Measurements from ENCODE around the gene BAIAP2.
"Not testable (repeated sequence)": the region's sequence is repeated elsewhere in the genome, so short reads cannot be mapped to it uniquely, and the experiment has no call there.

Gene BAIAP2

DNA sequence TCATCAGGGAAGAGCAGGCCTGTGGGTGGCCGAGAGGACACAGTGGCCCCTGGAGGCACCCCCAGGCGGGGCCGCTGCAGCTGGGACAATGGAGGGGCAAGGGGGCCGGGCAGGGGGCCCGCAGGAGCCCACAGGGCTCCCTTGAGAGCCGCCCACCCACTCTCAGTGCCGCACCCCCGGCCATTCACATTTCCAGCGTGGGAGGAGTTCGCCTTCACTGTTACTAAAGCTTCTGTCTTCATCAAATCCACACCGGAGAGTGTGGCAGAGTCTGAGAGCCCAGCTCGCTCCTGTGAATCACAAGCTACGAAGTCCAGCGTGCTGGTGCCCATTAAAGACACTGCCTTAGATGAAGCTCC, 109.5 kb downstream of the BAIAP2 start:
- no peak for DNase-seq

- DNase-seq = not testable (repeated sequence)
Measured at GRCh38 chr17:81146208-81146607, 111.3 kb downstream of the BAIAP2 start.

DNA sequence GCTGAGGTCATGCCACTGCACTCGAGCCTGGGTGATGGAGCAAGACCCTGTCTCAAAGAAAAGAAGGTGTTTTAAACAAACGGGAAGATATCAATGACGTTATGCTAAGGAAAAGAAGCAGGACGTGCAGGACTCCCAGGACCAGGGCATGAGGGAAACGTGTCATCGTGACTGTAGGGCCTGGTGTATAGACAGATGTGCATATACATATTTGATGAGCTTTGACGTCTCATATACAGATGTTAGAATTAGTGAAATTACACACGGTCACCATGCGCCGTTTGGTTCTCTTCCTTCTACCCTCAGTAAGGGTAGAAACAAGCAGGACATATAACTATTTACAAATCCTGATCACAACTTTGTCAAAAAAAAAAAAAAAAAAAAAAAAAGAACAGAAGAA, 112.8 kb downstream of the BAIAP2 start:
- DNase-seq = no peak

DNA sequence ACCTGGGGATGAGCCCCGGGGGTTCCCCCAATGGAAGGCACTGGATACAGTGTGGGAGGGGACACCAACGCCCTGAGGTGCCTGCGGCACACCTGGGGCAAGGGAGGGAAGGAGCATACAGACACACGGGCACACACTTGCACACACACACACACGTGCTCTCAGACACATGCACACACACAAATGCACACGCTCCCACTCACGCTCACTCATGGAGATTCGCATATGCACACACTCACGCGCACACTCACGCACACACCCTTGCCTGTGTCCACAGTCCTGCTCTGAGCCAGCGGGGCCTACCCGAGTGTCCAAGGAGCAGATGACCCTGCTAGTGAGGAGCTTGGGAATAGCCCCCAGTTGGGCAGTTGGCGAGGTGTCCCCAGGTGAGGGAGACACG, 113.6 kb downstream of the BAIAP2 start:
- DNase-seq = no peak

DNA sequence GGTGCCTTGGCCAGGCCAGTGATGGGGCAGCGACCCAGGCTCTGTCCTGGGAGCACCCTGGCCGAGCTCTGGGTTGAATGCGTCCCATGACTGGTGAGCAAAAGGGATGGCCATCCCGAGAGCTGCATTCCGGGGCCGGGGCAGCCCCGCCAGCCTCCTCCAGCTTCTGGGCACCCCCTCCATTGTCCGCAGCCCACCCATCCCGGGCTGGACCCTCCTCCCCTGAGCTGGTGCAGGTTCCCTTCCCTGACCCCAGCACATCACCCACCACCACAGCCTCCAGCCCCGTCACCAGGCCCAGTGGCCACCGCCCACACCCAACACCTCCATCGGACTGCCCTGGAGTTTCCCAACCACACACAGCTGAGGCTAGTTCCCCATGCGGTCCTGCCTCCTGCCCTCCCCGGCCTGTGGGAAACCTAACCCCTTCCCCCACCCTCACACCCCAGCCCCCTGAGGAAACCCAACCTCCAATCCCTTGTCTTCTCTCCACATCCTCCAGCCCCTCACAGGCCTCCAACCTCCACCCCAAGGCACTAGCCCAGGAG, 114.1 kb downstream of the BAIAP2 start:
- DNase-seq = no peak

DNA sequence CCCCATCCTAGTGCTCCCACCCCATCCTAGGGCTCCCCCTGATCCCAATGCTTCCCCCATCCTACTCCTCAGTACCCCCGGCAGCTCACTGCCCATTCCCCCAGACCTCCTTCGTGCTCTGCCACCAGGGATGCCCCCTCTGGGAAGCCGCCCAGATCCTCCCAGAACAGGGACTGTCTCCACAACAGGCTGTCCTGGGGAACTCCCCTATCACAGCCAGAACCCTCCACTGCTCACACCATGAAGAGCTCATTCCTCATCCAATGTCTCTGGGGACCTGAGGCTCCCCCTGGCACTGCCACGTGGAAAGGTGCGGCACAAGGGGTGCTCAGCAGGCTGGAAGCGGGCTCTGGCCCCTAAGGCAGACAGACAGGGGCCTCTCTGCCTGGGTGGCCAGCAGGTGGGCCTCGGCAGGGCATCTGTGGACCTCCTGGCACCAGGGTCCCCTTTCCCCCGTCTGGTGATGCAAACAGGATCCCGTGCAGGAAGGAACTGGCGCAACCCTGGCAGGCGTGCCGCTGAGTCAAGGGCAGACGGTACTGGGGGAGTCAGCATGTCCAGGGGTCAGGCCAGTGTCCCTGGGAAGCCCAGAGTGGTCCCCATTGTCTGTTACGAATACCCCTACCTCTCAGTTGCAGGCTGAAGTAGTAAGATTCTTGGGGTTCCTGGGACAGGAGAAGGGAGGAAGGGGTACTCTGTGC, 115.6 kb downstream of the BAIAP2 start:
- DNase-seq = no peak

DNA sequence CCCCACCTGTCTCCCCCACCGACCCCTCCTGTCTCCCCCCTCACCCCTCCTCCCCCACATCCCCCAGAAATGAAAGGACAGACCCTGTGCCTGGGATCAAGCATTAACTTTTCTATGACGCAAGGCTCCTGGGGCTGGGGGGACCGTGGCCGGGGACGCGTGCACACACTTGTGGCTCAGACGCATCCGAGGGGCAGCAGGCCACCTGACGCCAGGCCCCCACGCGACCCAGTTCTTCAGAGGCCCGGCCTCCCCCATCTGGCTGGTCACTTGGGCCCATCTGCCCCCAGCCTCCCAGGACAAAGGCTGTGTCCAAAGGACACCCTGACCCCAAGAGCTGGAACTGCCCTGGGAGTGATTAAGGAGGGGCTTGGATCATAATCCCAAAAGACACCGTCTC, 116.3 kb downstream of the BAIAP2 start:
- DNase-seq = no peak

DNA sequence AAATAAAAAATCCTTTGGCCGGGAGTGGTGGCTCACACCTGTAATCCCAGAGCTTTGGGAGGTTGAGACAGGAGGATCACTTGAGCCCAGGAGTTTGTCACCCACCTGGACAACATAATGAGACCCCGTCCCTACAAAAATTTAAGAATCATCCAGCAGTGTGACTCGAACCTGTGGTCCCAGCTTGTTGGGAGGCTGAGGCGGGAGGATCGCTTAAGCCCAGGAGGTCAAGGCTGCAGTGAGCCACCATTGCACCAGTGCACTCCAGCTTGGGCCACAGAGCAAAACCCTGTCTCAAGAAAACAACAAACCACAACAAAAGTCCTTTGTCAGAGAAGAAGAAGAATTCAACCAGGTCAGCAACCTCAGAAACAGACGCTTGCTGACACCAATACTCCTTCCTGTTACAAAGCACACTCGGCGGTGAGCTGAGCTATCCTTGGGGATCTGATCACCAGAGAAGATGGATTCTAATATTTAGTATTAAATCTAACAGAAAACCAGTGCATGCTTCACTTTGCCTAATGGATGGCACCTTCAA, 117.4 kb downstream of the BAIAP2 start:
- no peak for DNase-seq

DNA sequence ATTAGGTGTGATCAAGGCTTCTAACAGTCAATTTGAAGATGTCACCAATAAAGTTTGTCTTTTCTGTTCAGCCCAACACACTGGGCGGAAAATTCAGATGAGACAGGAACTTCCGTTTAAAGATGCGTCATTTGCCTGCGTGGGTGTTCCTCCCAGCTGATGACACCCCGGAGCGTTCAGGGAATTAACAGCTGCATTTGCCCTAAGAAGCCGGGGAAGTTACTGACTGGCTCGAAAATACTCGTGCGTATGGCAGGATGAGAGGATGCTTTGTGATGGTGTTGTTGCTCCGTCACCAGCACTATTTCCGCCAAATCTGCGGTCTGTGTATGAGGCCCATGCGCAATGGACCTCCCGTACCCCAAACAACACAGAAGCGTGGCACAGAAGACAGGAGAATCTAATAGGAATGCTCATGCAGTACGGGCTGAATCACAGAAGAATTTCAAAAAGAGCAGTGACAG, 118.4 kb downstream of the BAIAP2 start:
- no peak for DNase-seq

GRCh38 chr17:81154016-81154415, 119.1 kb downstream of the BAIAP2 start:
- not testable (repeated sequence) for DNase-seq

- DNase-seq = no peak
Measured at GRCh38 chr17:81154961-81155360, 120.0 kb downstream of the BAIAP2 start.

DNA sequence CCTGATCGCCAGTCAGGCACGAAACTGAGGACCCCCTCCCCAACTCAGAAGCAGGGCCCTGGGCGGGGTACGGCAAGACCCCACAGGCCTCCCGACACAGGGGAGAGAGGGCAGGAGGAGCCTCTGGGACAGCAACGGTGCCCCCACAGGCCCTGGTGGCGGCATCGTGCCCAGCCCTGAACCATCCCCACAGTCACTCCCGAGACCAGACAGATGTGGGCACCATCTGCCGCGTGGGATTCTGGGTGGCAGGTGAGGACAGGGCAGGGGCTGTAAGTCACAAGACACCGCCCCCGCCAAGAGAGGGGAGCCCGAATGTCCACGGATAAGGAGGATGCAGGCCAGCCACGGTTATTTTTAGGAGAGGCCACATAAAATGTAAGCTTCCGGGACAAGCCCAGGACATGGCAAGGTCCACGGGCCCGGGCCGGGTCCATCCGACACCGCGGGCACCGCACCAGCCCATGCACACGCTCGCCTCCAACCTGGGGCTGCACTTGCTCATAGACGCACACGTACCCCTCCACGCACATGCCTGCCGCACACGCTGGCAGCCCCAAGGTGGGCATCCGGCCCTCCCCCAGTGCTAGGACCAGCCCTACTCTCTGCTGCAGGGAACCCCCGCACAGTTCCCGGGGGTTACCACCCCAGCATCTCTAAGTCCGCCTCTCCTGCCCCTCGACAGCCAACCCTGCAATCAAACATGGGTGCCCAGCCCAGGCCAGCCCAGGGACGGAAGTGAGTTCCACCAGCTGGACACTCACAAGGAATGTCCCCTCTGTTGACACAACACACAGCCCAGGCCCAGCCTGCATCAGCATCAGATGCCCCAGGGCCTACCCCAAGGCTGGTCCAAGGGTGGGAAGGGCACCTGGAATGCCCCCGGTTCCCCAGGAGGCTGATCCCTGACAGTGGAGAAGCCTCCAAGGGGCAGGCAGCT, 122.2 kb downstream of the BAIAP2 start:
- DNase-seq = no peak

- DNase-seq = no peak
Measured at GRCh38 chr17:81157848-81158687, 123.1 kb downstream of the BAIAP2 start.

DNA sequence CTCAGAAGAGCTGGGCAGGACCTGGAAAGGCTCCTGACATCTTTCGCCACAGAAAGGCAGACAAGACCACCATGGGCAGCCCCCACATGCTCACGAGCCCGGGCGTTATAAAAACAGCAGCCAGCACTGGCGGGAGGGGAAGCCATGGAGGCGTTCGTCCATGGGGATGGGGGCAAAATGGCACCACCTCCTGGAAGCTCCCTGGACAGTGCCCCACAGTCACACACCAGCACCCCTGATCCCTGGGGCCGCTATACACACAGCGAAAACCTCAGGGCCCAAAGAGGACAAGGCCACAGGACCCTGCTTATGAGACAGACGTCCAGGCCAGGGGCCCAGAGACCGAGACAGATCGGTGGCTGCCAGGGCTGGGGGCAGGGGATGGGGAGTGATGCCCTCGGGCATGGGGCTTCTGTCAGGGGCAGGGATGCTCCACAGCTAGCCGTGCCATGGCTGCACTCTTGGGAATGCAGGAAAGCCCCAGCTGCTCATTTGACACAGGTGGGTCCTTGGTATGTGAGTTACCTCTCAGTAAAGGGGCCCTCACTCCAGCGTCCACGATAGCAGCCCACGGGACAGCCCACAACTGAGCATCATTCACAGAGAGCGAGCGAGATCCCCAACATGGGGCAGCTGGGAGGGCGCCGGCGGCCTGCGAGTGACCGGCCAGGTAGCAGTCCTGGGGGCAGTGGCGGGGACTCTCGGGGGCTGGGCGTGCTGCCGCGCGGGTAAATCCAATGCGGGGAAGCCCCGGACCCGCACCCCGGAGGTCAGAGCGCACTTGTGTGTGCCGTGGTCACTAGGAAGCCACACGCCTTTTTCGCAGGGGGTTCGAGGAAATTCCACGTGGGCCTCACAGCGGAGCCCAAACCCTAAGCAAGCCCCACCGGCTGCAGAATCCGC, 124.0 kb downstream of the BAIAP2 start:
- no peak for DNase-seq

DNA sequence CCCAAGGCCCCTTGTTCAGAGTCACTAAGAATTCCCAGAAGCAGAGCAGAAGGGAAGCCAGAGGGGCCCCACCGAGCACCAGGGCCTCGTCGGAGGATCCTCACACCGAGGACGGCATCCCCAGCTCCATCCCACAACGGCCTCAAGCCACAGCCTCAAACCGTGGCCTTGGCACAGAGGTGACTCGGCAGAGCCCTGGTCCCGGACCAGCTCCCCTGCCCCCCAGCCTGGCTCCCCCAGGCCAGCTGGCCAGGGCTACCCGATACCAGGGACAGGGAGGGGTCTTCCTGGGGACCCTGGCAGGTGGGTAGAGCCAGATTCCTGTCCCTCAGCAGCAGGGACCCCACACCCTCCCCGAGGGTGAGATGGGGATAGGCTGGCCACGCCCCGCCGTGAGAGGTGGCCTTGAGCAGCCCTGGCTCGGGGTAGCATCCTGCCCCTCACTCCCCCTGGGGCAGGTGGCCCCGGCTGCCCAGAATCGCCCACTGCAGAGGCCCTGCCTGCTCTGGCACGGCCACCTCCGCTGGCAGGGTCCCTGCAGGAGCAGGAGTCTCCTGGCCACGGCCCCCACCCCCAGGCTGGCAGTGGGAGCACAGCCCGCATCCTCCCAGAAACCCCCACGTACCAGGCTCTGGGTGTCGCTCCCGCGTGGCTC, 124.8 kb downstream of the BAIAP2 start:
- no peak for DNase-seq

- DNase-seq = peak; percentile 18
Measured at GRCh38 chr17:81160306-81160705, 125.4 kb downstream of the BAIAP2 start.

DNA sequence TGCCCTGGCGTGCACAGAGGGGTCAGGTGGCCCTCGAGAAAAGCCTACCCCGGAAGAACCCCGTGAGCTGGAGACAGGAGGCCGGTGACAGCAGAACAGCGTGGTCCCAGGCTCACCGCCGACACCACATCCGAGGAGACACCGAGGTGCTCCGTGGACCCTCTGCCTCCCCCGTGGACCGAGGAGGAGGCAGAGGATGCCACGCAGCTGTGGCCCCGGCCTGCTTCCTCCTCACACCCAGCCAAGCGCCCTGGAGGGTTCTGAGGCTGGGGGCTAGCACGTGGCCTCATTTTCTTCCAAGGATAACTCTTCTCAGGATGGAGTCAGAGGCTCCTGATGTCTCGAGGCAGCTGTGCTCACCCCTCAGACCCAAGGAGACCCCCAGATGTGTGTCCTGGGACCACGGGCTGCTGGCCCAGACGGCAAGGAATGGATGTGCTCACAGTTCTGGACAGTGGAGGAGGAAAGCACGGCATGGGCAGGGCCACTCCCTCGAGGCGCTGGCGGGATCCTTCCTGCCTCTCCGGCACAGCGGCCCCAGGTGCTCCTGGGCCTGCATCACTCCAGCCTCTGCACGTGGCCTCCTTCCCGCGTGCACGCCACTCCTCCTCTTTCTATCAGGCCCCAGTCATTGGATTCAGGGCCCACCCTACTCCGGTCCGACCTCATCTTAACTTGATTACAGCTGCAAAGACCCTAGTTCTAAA, 125.9 kb downstream of the BAIAP2 start:
- DNase-seq = no peak

DNA sequence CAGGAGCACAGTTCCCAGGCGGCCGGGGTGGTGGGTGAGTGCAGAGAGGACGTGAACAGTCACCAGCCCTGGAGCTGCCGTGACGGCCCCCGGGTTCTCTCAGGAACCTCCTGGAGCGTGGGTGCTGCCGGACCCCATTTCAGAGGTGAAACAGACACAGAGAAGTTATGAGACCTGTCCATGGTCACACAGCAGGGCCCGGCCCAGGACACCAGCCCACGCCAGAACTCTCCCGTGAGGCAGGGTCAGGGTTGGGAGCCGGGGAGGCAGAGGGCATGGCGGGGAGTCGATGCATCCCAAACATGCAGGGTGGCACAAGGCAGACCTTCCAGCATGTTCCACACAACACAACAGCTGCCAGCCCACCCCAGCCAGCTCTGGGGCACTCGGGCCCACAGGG, 126.6 kb downstream of the BAIAP2 start:
- no peak for DNase-seq

DNA sequence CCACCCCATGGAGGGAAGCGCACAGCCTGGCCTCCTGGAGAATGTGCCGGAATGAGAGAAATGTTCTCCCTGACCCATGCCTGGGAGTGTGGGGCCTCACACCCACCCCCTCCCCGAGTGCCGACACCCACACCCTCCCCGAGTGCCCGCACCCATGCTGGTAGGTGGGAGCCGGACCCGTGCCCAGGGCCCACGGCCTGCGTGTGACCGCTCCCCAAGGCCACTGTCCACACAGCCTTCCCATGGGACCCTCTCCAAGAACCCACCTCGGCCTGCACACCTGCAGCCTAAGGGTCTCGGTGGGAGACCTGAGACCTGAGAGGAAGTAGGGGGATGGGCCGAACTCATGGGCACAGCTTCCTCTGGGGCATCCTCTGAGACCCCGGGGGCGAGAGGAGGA, 127.0 kb downstream of the BAIAP2 start:
- no peak for DNase-seq

DNA sequence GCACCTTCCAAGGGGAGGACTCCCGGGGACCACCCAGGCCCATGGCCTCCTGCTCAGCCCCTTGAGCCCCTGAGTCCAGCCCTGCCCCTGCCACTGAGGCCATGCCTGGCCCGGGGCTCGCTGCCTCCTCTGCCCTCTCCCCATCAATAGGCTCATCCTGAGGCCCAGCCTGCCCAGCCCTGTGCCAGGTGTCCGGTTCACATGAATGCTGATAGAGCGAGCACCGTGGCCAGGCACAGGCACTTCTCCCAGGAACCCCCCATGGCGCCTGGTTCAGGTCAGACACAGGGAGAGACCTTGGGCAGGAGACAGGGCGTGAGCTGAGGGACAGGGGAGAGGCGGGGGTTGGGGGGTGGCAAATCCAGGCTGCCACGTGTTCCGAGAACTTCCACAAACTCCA, 127.5 kb downstream of the BAIAP2 start:
- no peak for DNase-seq

Data from CD4-positive, alpha-beta T cell treated with Interleukin-17A for 4 hours (primary cell).